SK-N-SH (cell line): Measurements from ENCODE around the gene RBM10. TPM values are rescaled to one million over a fixed set of nuclear protein-coding genes. Genes with fewer than 3 reads are reported as not detected.

Experiments
- CTCF ChIA-PET: fragments of 300-600, 350-600 bp; formaldehyde crosslinking; extraction: SDS; loops from one replicate; lab custom pipeline; 2021; lab: Yijun Ruan, JAX
- POLR2A ChIA-PET: fragments of 350-600 bp; sonication (Branson Sonifier 250); formaldehyde crosslinking; extraction: SDS; loops from one replicate; lab custom pipeline; 2020; ENCODE audit warnings: antibody characterized with exemption, inconsistent platforms; lab: Yijun Ruan, JAX
- DNase-seq: peaks from one replicate; pipeline ENCODE4 v3.0.0; 2012
- H2AFZ ChIP-seq: fragments of 200-600 bp; sonication (generic); 2 replicates; pipeline ENCODE4 v1.8.1; 2016; ENCODE audit warnings: antibody characterized with exemption, mild to moderate bottlenecking, low read depth
- H3F3A ChIP-seq: fragments of 200-600 bp; sonication (generic); replicated peaks from 2 replicates; pipeline ENCODE3; 2016; ENCODE audit warnings: antibody characterized with exemption, mild to moderate bottlenecking; ENCODE audit not compliant: insufficient read depth
- H3K27ac ChIP-seq, 2 experiments: fragments of 200-500 bp in 1 of 2; fragments of 200-600 bp in 1 of 2; sonication (Bioruptor generic) in 1 of 2; sonication (generic), shearing (Covaris generic) in 1 of 2; 2 replicates each; pipeline versions ENCODE4 v1.5.1 to v1.6.1; 2014 to 2016; ENCODE audit warnings: low read depth in 2 of 2, inconsistent platforms in 1 of 2, low read length in 1 of 2, mild to moderate bottlenecking in 1 of 2, mixed read lengths in 1 of 2
- H3K27me3 ChIP-seq: fragments of 200-600 bp; sonication (generic), shearing (Covaris generic); 2 replicates; pipeline ENCODE4 v1.6.1; 2016; ENCODE audit warnings: mixed run types; ENCODE audit not compliant: insufficient read depth
- H3K36me3 ChIP-seq, 2 experiments: fragments of 200-500 bp in 1 of 2; fragments of 200-600 bp in 1 of 2; sonication (Bioruptor generic) in 1 of 2; sonication (generic) in 1 of 2; replicated peaks in 1 of 2; 2 replicates each; pipeline versions ENCODE3 to v1.5.1; 2014 to 2016; ENCODE audit warnings: low read length in 1 of 2, mild to moderate bottlenecking in 1 of 2; ENCODE audit not compliant: insufficient read depth in 2 of 2, control insufficient read depth in 1 of 2
- H3K4me1 ChIP-seq, 2 experiments: fragments of 200-500 bp in 1 of 2; fragments of 200-600 bp in 1 of 2; sonication (Bioruptor generic) in 1 of 2; sonication (generic), shearing (Covaris generic) in 1 of 2; 2 replicates each; pipeline versions ENCODE4 v1.5.1 to v1.6.1; 2014 to 2016; ENCODE audit warnings: low read depth in 1 of 2, low read length in 1 of 2, mixed run types in 1 of 2; ENCODE audit not compliant: insufficient read depth in 2 of 2, control insufficient read depth in 1 of 2
- H3K4me2 ChIP-seq: fragments of 200-600 bp; sonication (generic), shearing (Covaris generic); 2 replicates; pipeline ENCODE4 v1.6.1; 2017; ENCODE audit warnings: mixed run types
- H3K4me3 ChIP-seq, 2 experiments: fragments of 200-500 bp in 1 of 2; fragments of 200-600 bp in 1 of 2; sonication (Bioruptor generic) in 1 of 2; sonication (generic), shearing (Covaris generic) in 1 of 2; 2 replicates each; pipeline versions ENCODE4 v1.5.1 to v1.8.1; 2014 to 2016; ENCODE audit warnings: low read depth in 2 of 2, inconsistent platforms in 1 of 2, low read length in 1 of 2, mild to moderate bottlenecking in 1 of 2, mixed read lengths in 1 of 2, moderate library complexity in 1 of 2
- H3K79me2 ChIP-seq: fragments of 200-600 bp; sonication (generic); 2 replicates; pipeline ENCODE4 v1.8.1; 2017; ENCODE audit warnings: mild to moderate bottlenecking; ENCODE audit not compliant: insufficient read depth
- H3K9ac ChIP-seq: fragments of 200-600 bp; sonication (generic); 2 replicates; pipeline ENCODE4 v1.6.1; 2017; ENCODE audit warnings: mixed run types
- H3K9me2 ChIP-seq: fragments of 200-600 bp; sonication (generic); 2 replicates; pipeline ENCODE4 v1.6.1; 2017; ENCODE audit warnings: mixed run types
- H3K9me3 ChIP-seq: fragments of 200-600 bp; sonication (generic); 2 replicates; pipeline ENCODE4 v1.6.1; 2017; ENCODE audit warnings: mixed run types, mild to moderate bottlenecking, moderate library complexity
- H4K20me1 ChIP-seq: fragments of 200-600 bp; sonication (generic); 2 replicates; pipeline ENCODE4 v1.6.1; 2017; ENCODE audit warnings: mild to moderate bottlenecking, mixed run types; ENCODE audit not compliant: insufficient read depth
- ELF1 ChIP-seq: IDR thresholded peaks from 2 replicates; pipeline ENCODE4 v1.4.0; 2012
- EZH2phosphoT487 ChIP-seq: fragments of 200-600 bp; sonication (generic); IDR thresholded peaks from 2 replicates; pipeline ENCODE4 v1.6.1; 2017; ENCODE audit warnings: low read depth, mixed run types, mild to moderate bottlenecking, antibody characterized with exemption, moderate library complexity, borderline replicate concordance
- FOSL2 ChIP-seq: IDR thresholded peaks from 2 replicates; pipeline ENCODE4 v1.4.0; 2012; ENCODE audit warnings: low read depth, mild to moderate bottlenecking, moderate library complexity, borderline replicate concordance
- FOXJ3 ChIP-seq: sonication (generic); formaldehyde crosslinking; IDR thresholded peaks from 2 replicates; pipeline ENCODE4 v1.5.1; 2020; ENCODE audit warnings: mild to moderate bottlenecking, missing genetic modification reagents
- FOXM1 ChIP-seq: IDR thresholded peaks from 2 replicates; pipeline ENCODE4 v1.4.0; 2012; ENCODE audit warnings: low read depth, mild to moderate bottlenecking
- GATA2 ChIP-seq: sonication (generic); formaldehyde crosslinking; IDR thresholded peaks from 2 replicates; pipeline ENCODE4 v1.5.0; 2020; ENCODE audit warnings: mild to moderate bottlenecking, missing genetic modification reagents
- IRF3 ChIP-seq: fragments of 150-350 bp; IDR thresholded peaks from 2 replicates; pipeline ENCODE4 v1.6.1; 2016; ENCODE audit warnings: mild to moderate bottlenecking, low read depth, low read length
- JUND ChIP-seq: IDR thresholded peaks from 2 replicates; pipeline ENCODE4 v1.4.0; 2012
- MEF2A ChIP-seq: IDR thresholded peaks from 2 replicates; pipeline ENCODE4 v1.4.0; 2012; ENCODE audit warnings: low read depth, borderline replicate concordance
- NFIC ChIP-seq: IDR thresholded peaks from 2 replicates; pipeline ENCODE4 v1.4.0; 2012; ENCODE audit warnings: borderline replicate concordance
- NRF1 ChIP-seq: IDR thresholded peaks from 2 replicates; pipeline ENCODE4 v1.6.1; 2012; ENCODE audit warnings: low read depth, mild to moderate bottlenecking, low read length
- PBX3 ChIP-seq: IDR thresholded peaks from 2 replicates; pipeline ENCODE4; 2012
- POLR2AphosphoS5 ChIP-seq: IDR thresholded peaks from 2 replicates; pipeline ENCODE4 v1.6.1; 2012; ENCODE audit warnings: low read depth, low read length
- RAD21 ChIP-seq: IDR thresholded peaks from 2 replicates; pipeline ENCODE4 v1.6.1; 2012; ENCODE audit warnings: mild to moderate bottlenecking, low read length
- RCOR1 ChIP-seq: fragments of 150-350 bp; IDR thresholded peaks from 2 replicates; pipeline ENCODE4 v1.6.1; 2017; ENCODE audit warnings: antibody characterized with exemption, low read length
- RFX5 ChIP-seq: IDR thresholded peaks from 2 replicates; pipeline ENCODE4 v1.6.1; 2012; ENCODE audit warnings: mild to moderate bottlenecking, improper control_type of control experiment, low read length
- RXRA ChIP-seq: IDR thresholded peaks from 2 replicates; pipeline ENCODE4 v1.4.0; 2012; ENCODE audit warnings: low read depth, mild to moderate bottlenecking, borderline replicate concordance
- SIN3A ChIP-seq: IDR thresholded peaks from 2 replicates; pipeline ENCODE4 v1.6.1; 2012; ENCODE audit warnings: low read depth, mild to moderate bottlenecking, low read length, moderate library complexity, borderline replicate concordance
- SMC3 ChIP-seq: IDR thresholded peaks from 2 replicates; pipeline ENCODE4 v1.6.1; 2012; ENCODE audit warnings: low read depth, low read length, improper control_type of control experiment
- TAF1 ChIP-seq: IDR thresholded peaks from 2 replicates; pipeline ENCODE4 v1.6.1; 2012; ENCODE audit warnings: low read depth, mild to moderate bottlenecking, low read length, moderate library complexity, borderline replicate concordance
- TCF12 ChIP-seq: IDR thresholded peaks from 2 replicates; pipeline ENCODE4 v1.4.0; 2012
- TEAD4 ChIP-seq: IDR thresholded peaks from 2 replicates; pipeline ENCODE4 v1.4.0; 2012; ENCODE audit warnings: mild to moderate bottlenecking, borderline replicate concordance; ENCODE audit not compliant: insufficient read depth
- YY1 ChIP-seq: IDR thresholded peaks from 2 replicates; pipeline ENCODE4 v1.4.0; 2012; ENCODE audit warnings: low read depth, mild to moderate bottlenecking
- ZBTB33 ChIP-seq: IDR thresholded peaks from 2 replicates; pipeline ENCODE4 v1.4.0; 2012; ENCODE audit warnings: low read depth, borderline replicate concordance
- whole genome bisulfite sequencing: methylation state at CpG from one replicate; pipeline ENCODE4 v1.1.6; 2017; ENCODE audit warnings: low lambda C conversion rate; 5-methylcytosine and 5-hydroxymethylcytosine counted together
- polyA plus RNA-seq, 3 experiments: library from polyadenylated mRNA; depleted of rRNA; stranded (reverse); fragments of >200 nt; gene quantifications; 2 replicates each; pipeline ENCODE4 v1.2.3, GENCODE V29; 2012

The RBM10 gene
- polyA plus RNA-seq, 1 of the 3 experiments (the other 2 are of a cell fraction), result 34.4 TPM

GRCh38 chrX:47226071-47226470 lies 81.0 kb downstream of the RBM10 start:
- Histone ChIP-seq H4K20me1 (peaks cover 29% of the 10 kb centered on the region), H3K27ac (no peak overlapping the region), H3K9ac (no peak overlapping the region), H2AFZ (no peak overlapping the region), H3K4me3 (no peak overlapping the region), H3K9me3 (no peaks in the 10 kb centered on the region), H3K79me2 (peaks cover 29% of the 10 kb centered on the region), H3F3A (peaks cover 4% of the 10 kb centered on the region), H3K27me3 (no peaks in the 10 kb centered on the region), H3K9me2 (no peaks in the 10 kb centered on the region), H3K4me1 (no peaks in the 10 kb centered on the region; a peak in 1 of 4 replicates), H3K4me2 (no peak overlapping the region), H3K36me3 (peaks cover 27 to 67% of the 10 kb centered on the region in 2 experiments)
- DNase-seq, result no peak
- ChIA-PET POLR2A (no interaction called here), CTCF (no interaction called here)
- TF ChIP-seq GATA2 (CRISPR knock-in tag) (no peak), NRF1 (no peak), RCOR1 (no peak), YY1 (no peak), IRF3 (no peak), SIN3A (no peak), POLR2AphosphoS5 (no peak), FOXM1 (no peak), EZH2phosphoT487 (no peak), PBX3 (no peak), RAD21 (no peak), TCF12 (no peak), JUND (no peak), ELF1 (no peak), SMC3 (no peak), RXRA (no peak), FOSL2 (no peak), TEAD4 (no peak)
- WGBS, result 100% methylated on average over 6 of the region's 6 CpGs

GRCh38 chrX:47226531-47227333 lies 81.7 kb downstream of the RBM10 start:
- ChIA-PET CTCF (no interaction called here), POLR2A (no interaction called here)
- TF ChIP-seq ZBTB33 (no peak), MEF2A (no peak), NFIC (no peak), FOXM1 (no peak), RFX5 (no peak), TAF1 (no peak), JUND (no peak), PBX3 (no peak), FOSL2 (no peak), POLR2AphosphoS5 (no peak), TCF12 (no peak), RCOR1 (no peak), FOXJ3 (no peak)
- H3K79me2 ChIP-seq, result peaks cover 22% of the 10 kb centered on the region
- no peak overlapping the region for H3K27ac ChIP-seq
- no peak for DNase-seq
- H3K27me3 ChIP-seq, result no peaks in the 10 kb centered on the region
- H2AFZ ChIP-seq, result no peak overlapping the region
- no peaks in the 10 kb centered on the region for H3K9me3 ChIP-seq
- WGBS, result 90% methylated on average over 14 of the region's 19 CpGs
- peaks cover 4% of the 10 kb centered on the region for H3F3A ChIP-seq
- H3K9me2 ChIP-seq, result no peaks in the 10 kb centered on the region
- H3K4me1 ChIP-seq, result no peaks in the 10 kb centered on the region; a peak in 1 of 4 replicates
- H3K9ac ChIP-seq, result no peak overlapping the region
- no peak overlapping the region for H3K4me3 ChIP-seq
- peaks cover 27 to 67% of the 10 kb centered on the region in 2 experiments for H3K36me3 ChIP-seq
- H3K4me2 ChIP-seq, result no peak overlapping the region
- H4K20me1 ChIP-seq, result peaks cover 23% of the 10 kb centered on the region
